Measurements from ENCODE around the gene TYROBP.
A peak's percentile ranks its signal among the peaks of the same experiment; 100 is the strongest.

TYROBP gene

DNA sequence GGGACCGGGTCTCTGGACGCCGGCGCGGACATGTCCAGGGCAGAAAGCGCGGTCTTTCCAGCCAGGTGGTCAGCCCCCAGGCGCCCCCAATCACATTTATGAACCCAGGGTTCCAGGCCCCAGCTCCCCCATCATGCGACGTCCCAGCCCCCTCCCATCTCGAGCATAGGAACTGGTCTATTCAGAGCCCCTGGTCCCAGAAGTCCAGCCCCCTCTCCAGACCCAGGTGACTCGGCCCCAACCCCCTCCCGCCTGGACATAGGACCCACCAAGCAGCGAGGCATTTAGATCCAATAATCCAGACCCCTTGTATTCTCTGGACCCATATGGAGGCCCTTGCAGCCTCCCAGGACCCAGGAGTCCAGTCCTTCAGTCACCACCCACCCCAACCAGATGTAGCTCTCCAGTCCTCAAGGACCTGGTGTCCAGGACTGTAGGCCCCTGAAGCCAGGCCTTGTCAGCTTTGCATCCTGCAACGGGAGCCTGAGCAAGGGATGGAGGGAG lies 39.2 kb downstream of the TYROBP start:
- Histone ChIP-seq H4K20me1 (ENCODE audit: insufficient read depth, low read length) (no peaks in the 10 kb centered on the region), H3K36me3 (replicated peaks; ENCODE audit: insufficient read depth, low read length) (no peaks in the 10 kb centered on the region), H3F3A (ENCODE audit: insufficient read depth, low read length) (no peaks in the 10 kb centered on the region), H3K4me2 (ENCODE audit: low read depth, low read length) (peak overlapping the region; percentile 66), H3K9ac (ENCODE audit: low read length) (no peak overlapping the region), H2AFZ (ENCODE audit: low read length) (peak overlapping the region; percentile 27; the same call in 1 of the 2 replicates), H3K4me3 (ENCODE audit: low read length) (peak overlapping the region; percentile 31; the same call in 1 of the 2 replicates), H3K79me2 (ENCODE audit: low read length) (no peaks in the 10 kb centered on the region), H3K27me3 (replicated peaks; ENCODE audit: insufficient read depth, low read length) (peaks cover 83% of the 10 kb centered on the region), H3K9me2 (replicated peaks; ENCODE audit: insufficient read depth, low read length) (no peaks in the 10 kb centered on the region), H3K9me3 (replicated peaks; ENCODE audit: insufficient read depth, low read length) (no peaks in the 10 kb centered on the region), H3K27ac (ENCODE audit: low read length) (no peak overlapping the region), H3K4me1 (ENCODE audit: low read length) (peaks cover 4% of the 10 kb centered on the region; the same call in 1 of the 2 replicates)
- no peak for DNase-seq
- TF ChIP-seq EZH2 (optimal IDR thresholded peaks at IDR 0.05; ENCODE audit: low read depth, low read length) (no peak), EZH2phosphoT487 (IDR thresholded peaks at IDR 0.05; ENCODE audit: low read length) (no peak)
- TF ChIP-seq, protein P1, sequence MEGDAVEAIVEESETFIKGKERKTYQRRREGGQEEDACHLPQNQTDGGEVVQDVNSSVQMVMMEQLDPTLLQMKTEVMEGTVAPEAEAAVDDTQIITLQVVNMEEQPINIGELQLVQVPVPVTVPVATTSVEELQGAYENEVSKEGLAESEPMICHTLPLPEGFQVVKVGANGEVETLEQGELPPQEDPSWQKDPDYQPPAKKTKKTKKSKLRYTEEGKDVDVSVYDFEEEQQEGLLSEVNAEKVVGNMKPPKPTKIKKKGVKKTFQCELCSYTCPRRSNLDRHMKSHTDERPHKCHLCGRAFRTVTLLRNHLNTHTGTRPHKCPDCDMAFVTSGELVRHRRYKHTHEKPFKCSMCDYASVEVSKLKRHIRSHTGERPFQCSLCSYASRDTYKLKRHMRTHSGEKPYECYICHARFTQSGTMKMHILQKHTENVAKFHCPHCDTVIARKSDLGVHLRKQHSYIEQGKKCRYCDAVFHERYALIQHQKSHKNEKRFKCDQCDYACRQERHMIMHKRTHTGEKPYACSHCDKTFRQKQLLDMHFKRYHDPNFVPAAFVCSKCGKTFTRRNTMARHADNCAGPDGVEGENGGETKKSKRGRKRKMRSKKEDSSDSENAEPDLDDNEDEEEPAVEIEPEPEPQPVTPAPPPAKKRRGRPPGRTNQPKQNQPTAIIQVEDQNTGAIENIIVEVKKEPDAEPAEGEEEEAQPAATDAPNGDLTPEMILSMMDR (IDR thresholded peaks at IDR 0.05; ENCODE audit: low read length), result no peak

DNA sequence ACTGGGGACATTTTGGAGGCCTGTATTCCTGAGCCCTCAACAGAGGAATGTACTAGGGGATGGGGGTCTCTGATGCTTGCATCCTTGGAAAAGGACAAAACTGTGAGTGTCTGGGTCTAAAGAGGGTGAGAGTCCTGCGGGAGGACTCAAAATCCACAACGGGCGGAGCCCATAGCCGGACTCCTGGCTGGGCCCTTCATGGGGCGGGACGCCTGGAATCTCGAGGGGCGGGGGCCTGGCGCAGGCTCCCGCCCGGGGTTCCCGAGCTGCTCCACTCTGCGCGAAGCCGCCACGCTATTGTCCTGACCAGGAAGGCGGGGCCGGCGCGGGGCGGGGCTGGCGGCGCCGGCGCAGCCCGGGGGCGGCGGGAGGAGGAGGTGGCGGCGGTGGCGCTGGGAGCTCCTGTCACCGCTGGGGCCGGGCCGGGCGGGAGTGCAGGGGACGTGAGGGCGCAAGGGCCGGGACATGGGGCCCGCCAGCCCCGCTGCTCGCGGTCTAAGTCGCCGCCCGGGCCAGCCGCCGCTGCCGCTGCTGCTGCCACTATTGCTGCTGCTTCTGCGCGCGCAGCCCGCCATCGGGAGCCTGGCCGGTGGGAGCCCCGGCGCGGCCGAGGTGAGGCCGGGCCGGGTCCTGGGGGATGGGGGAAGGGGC lies 39.8 kb downstream of the TYROBP start, which contains the start of gene APLP1:
TSS of gene APLP1 (plus strand) at position 403 of the 651 bp plus-strand sequence. CDS start at position 466, 63 bp downstream.
- Histone ChIP-seq H3K4me2 (ENCODE audit: low read depth, low read length) (peak within 1 kb of the TSS; percentile 66), H3F3A (ENCODE audit: insufficient read depth, low read length) (no peaks in the 10 kb centered on the region), H3K9ac (ENCODE audit: low read length) (no peak within 1 kb of the TSS), H3K4me3 (ENCODE audit: low read length) (peak within 1 kb of the TSS; percentile 31; the same call in 1 of the 2 replicates), H3K9me2 (replicated peaks; ENCODE audit: insufficient read depth, low read length) (no peaks in the 10 kb centered on the region), H4K20me1 (ENCODE audit: insufficient read depth, low read length) (no peaks in the 10 kb centered on the region), H2AFZ (ENCODE audit: low read length) (peak within 1 kb of the TSS; percentile 27; the same call in 1 of the 2 replicates), H3K27me3 (replicated peaks; ENCODE audit: insufficient read depth, low read length) (peaks cover 77% of the 10 kb centered on the region), H3K27ac (ENCODE audit: low read length) (no peak within 1 kb of the TSS), H3K79me2 (ENCODE audit: low read length) (no peaks in the 10 kb centered on the region), H3K36me3 (replicated peaks; ENCODE audit: insufficient read depth, low read length) (no peaks in the 10 kb centered on the region), H3K4me1 (ENCODE audit: low read length) (peaks cover 4% of the 10 kb centered on the region; the same call in 1 of the 2 replicates), H3K9me3 (replicated peaks; ENCODE audit: insufficient read depth, low read length) (no peaks in the 10 kb centered on the region)
- DNase-seq, result peak; percentile 23
- no peak for TF ChIP-seq EZH2 (optimal IDR thresholded peaks at IDR 0.05; ENCODE audit: low read depth, low read length)
- TF ChIP-seq, protein P1 (IDR thresholded peaks at IDR 0.05; ENCODE audit: low read length), result no peak

DNA sequence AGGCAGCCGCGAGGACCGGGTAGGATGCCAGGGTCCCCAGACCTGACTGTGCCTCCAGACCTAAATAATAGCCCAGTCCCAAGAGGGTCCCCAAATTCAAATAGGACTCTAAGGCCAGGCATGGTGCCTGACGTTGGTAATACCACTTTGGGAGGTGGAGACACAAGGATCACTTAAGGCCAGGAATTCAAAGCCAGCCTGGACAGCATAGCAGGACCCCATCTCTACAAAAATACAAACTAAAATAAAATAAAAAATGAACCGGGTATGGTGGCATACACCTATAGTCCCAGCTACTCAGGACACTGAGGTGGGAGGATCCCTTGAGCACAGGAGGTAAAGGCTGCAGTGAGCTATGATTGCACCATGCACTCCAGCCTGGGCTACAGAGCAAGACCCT lies 45.1 kb downstream of the TYROBP start:
- Histone ChIP-seq H3K36me3 (replicated peaks; ENCODE audit: insufficient read depth, low read length) (no peaks in the 10 kb centered on the region), H3K9me2 (replicated peaks; ENCODE audit: insufficient read depth, low read length) (no peaks in the 10 kb centered on the region), H3K4me1 (ENCODE audit: low read length) (no peaks in the 10 kb centered on the region), H2AFZ (ENCODE audit: low read length) (no peak overlapping the region), H3K4me2 (ENCODE audit: low read depth, low read length) (no peak overlapping the region), H3K9me3 (replicated peaks; ENCODE audit: insufficient read depth, low read length) (no peaks in the 10 kb centered on the region), H3K79me2 (ENCODE audit: low read length) (no peaks in the 10 kb centered on the region), H3K4me3 (ENCODE audit: low read length) (no peak overlapping the region), H4K20me1 (ENCODE audit: insufficient read depth, low read length) (no peaks in the 10 kb centered on the region), H3F3A (ENCODE audit: insufficient read depth, low read length) (no peaks in the 10 kb centered on the region), H3K9ac (ENCODE audit: low read length) (no peak overlapping the region), H3K27ac (ENCODE audit: low read length) (no peak overlapping the region), H3K27me3 (replicated peaks; ENCODE audit: insufficient read depth, low read length) (peaks cover 92% of the 10 kb centered on the region)
- TF ChIP-seq EZH2 (optimal IDR thresholded peaks at IDR 0.05; ENCODE audit: low read depth, low read length) (no peak), EZH2phosphoT487 (IDR thresholded peaks at IDR 0.05; ENCODE audit: low read length) (no peak)
- TF ChIP-seq, protein P1 (IDR thresholded peaks at IDR 0.05; ENCODE audit: low read length), result no peak
- DNase-seq, result no peak

Measured in MM.1S (cell line).